ENCODE results near the gene RAD23B. TPM values are rescaled to one million over a fixed set of nuclear protein-coding genes. Genes with fewer than 3 reads are reported as not detected.

RAD23B gene
- total RNA-seq, 2 experiments from 2014 or later: 111 TPM

DNA sequence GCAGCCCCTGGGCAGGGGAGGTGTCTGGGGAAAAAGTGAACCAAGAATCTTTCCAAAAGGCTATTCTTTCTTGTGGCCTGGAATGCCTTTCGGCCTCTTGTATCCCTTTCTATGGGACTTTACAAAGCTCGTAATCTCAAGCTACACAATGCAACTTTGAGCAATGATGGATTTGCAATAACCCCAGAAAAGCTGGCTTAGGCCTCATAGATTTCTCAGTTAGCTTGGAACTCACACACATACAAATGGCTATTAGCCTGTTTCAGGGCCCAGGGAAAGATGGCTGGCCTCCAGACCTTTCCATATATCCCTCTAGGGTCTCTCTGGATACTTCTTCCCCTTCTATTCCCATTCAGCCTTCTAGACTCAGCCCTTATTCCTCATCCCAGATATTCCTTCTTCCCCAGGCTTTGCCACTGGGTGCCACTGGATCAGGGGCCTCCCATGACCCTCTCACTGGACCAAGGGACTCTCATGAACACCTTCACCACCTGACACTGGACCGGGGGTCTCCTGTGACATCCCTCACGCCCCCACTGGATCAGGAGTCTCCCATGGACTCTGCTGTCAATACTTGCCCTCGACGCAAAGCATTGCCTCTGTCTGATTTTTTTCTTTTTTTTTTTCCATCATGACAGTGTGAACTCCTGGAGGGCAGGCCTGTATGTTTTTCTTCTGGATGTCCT lies 59.5 kb downstream of the RAD23B start:
- no peak overlapping the region for H3K27ac Mint-ChIP-seq
- ChIA-PET POLR2A (interaction anchor here (1.6 kb wide), 1 partner anchor 59 kb away, joined by 4 read pairs; no protein-coding TSS in a partner anchor), CTCF (interaction anchor here (0.6 to 3.2 kb wide), 13 partner anchors 10 to 205 kb away, joined by 3 to 43 read pairs (median 10); no protein-coding TSS in a partner anchor)
- no peaks in the 10 kb centered on the region for H3K9me3 Mint-ChIP-seq
- intact Hi-C loops (cut with micrococcal nuclease): no loop called here
- H3K4me3 Mint-ChIP-seq: no peak overlapping the region
- no peaks in the 10 kb centered on the region for H3K36me3 Mint-ChIP-seq
- peaks cover 9% of the 10 kb centered on the region for H3K4me1 Mint-ChIP-seq (ENCODE audit: low read depth)
- DNase-seq: no peak
- H3K27me3 Mint-ChIP-seq: peaks cover 2% of the 10 kb centered on the region

GRCh38 chr9:107345327-107345726 lies 62.2 kb downstream of the RAD23B start:
- intact Hi-C loops (cut with micrococcal nuclease): no loop called here
- no peaks in the 10 kb centered on the region for H3K36me3 Mint-ChIP-seq
- DNase-seq: no peak
- H3K9me3 Mint-ChIP-seq: no peaks in the 10 kb centered on the region
- POLR2A ChIA-PET: no interaction called here
- H3K27me3 Mint-ChIP-seq: peaks cover 2% of the 10 kb centered on the region
- CTCF ChIA-PET: no interaction called here
- no peak overlapping the region for H3K4me3 Mint-ChIP-seq
- no peak overlapping the region for H3K27ac Mint-ChIP-seq
- peaks cover 9% of the 10 kb centered on the region for H3K4me1 Mint-ChIP-seq (ENCODE audit: low read depth)

- Mint-ChIP-seq H3K27ac (no peak overlapping the region), H3K4me3 (no peak overlapping the region), H3K9me3 (peaks cover 3% of the 10 kb centered on the region), H3K27me3 (peaks cover 10% of the 10 kb centered on the region), H3K36me3 (no peaks in the 10 kb centered on the region), H3K4me1 (ENCODE audit: low read depth) (peaks cover 4% of the 10 kb centered on the region)
- CTCF ChIA-PET: interaction anchor here (0.9 kb wide), 1 partner anchor 7 kb away, joined by 3 read pairs; no protein-coding TSS in a partner anchor
- intact Hi-C loops (cut with micrococcal nuclease): no loop called here
- POLR2A ChIA-PET: no interaction called here
- no peak for DNase-seq
These were observed 65.8 kb downstream of the RAD23B start for GRCh38 chr9:107348836-107349235.

GRCh38 chr9:107350443-107350842 lies 67.4 kb downstream of the RAD23B start:
- peaks cover 10% of the 10 kb centered on the region for H3K27me3 Mint-ChIP-seq
- ChIA-PET POLR2A (no interaction called here), CTCF (no interaction called here)

GRCh38 chr9:107351382-107352045 lies 68.4 kb downstream of the RAD23B start:
- ChIA-PET CTCF (interaction anchor here (3.1 kb wide), 1 partner anchor 10 kb away, joined by 15 read pairs; no protein-coding TSS in a partner anchor), POLR2A (no interaction called here)
- peaks cover 3% of the 10 kb centered on the region for H3K9me3 Mint-ChIP-seq
- no peak overlapping the region for H3K4me3 Mint-ChIP-seq
- H3K4me1 Mint-ChIP-seq (ENCODE audit: low read depth): no peaks in the 10 kb centered on the region
- H3K36me3 Mint-ChIP-seq: no peaks in the 10 kb centered on the region
- intact Hi-C loops (cut with micrococcal nuclease): no loop called here
- H3K27me3 Mint-ChIP-seq: peaks cover 12% of the 10 kb centered on the region
- H3K27ac Mint-ChIP-seq: no peak overlapping the region
- no peak for DNase-seq

More at GRCh38 chr9:107350443-107350842, 67.4 kb downstream of the RAD23B start:
- Mint-ChIP-seq H3K27ac (no peak overlapping the region), H3K4me3 (no peak overlapping the region), H3K9me3 (peaks cover 3% of the 10 kb centered on the region), H3K4me1 (ENCODE audit: low read depth) (no peaks in the 10 kb centered on the region), H3K36me3 (no peaks in the 10 kb centered on the region)
- intact Hi-C loops (cut with micrococcal nuclease): no loop called here
- no peak for DNase-seq

GRCh38 chr9:107355394-107355793 lies 72.3 kb downstream of the RAD23B start:
- intact Hi-C loops (cut with micrococcal nuclease): no loop called here

GRCh38 chr9:107358986-107359385 lies 75.9 kb downstream of the RAD23B start:
- no peaks in the 10 kb centered on the region for H3K4me1 Mint-ChIP-seq (ENCODE audit: low read depth)
- CTCF ChIA-PET: interaction anchor here (1.5 to 1.6 kb wide), 2 partner anchors 18 to 66 kb away, joined by 5 read pairs; no protein-coding TSS in a partner anchor
- POLR2A ChIA-PET: no interaction called here
- intact Hi-C loops (cut with micrococcal nuclease): no loop called here
- no peaks in the 10 kb centered on the region for H3K36me3 Mint-ChIP-seq
- H3K4me3 Mint-ChIP-seq: no peak overlapping the region
- H3K9me3 Mint-ChIP-seq: no peaks in the 10 kb centered on the region
- H3K27ac Mint-ChIP-seq: no peak overlapping the region
- DNase-seq: no peak
- peaks cover 6% of the 10 kb centered on the region for H3K27me3 Mint-ChIP-seq

More at GRCh38 chr9:107355394-107355793, 72.3 kb downstream of the RAD23B start:
- H3K4me1 Mint-ChIP-seq (ENCODE audit: low read depth): no peaks in the 10 kb centered on the region
- CTCF ChIA-PET: no interaction called here
- H3K36me3 Mint-ChIP-seq: no peaks in the 10 kb centered on the region
- DNase-seq: no peak
- H3K9me3 Mint-ChIP-seq: peaks cover 3% of the 10 kb centered on the region
- POLR2A ChIA-PET: no interaction called here
- peaks cover 15% of the 10 kb centered on the region for H3K27me3 Mint-ChIP-seq
- no peak overlapping the region for H3K4me3 Mint-ChIP-seq
- no peak overlapping the region for H3K27ac Mint-ChIP-seq

DNA sequence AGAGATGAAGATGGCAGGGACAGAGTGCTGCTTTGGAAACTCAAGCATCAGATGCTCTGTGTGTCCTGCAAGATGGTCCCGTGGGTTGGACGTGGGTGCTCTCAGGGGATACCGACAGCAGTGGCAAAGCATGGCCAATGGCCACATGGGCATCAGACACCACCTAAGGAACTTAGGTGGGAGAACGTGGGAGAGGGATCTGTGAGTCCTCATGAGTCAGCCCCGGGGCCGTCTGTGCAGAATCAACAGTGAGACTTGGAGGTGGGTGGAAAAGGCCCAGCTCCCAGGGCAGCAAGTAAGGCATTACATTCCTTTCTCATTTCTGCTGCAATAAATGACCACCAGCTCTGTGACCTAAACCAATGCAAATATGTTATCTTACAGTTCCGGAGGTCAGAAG lies 77.0 kb downstream of the RAD23B start:
- Mint-ChIP-seq H3K4me1 (ENCODE audit: low read depth) (no peaks in the 10 kb centered on the region), H3K4me3 (no peak overlapping the region), H3K9me3 (no peaks in the 10 kb centered on the region), H3K27ac (no peak overlapping the region), H3K36me3 (no peaks in the 10 kb centered on the region), H3K27me3 (peaks cover 6% of the 10 kb centered on the region)
- DNase-seq: no peak
- ChIA-PET CTCF (interaction anchor here (1.5 to 1.6 kb wide), 2 partner anchors 19 to 65 kb away, joined by 5 read pairs; no protein-coding TSS in a partner anchor), POLR2A (no interaction called here)
- intact Hi-C loops (cut with micrococcal nuclease): no loop called here

- no peak for DNase-seq
- Mint-ChIP-seq H3K4me3 (no peak overlapping the region), H3K27me3 (peaks cover 3% of the 10 kb centered on the region), H3K27ac (no peak overlapping the region), H3K36me3 (no peaks in the 10 kb centered on the region), H3K9me3 (no peaks in the 10 kb centered on the region), H3K4me1 (ENCODE audit: low read depth) (no peaks in the 10 kb centered on the region)
- intact Hi-C loops (cut with micrococcal nuclease): no loop called here
- CTCF ChIA-PET: no interaction called here
- POLR2A ChIA-PET: interaction anchor here (0.5 kb wide), 1 partner anchor 131 kb away, joined by 4 read pairs; no protein-coding TSS in a partner anchor
These were observed 78.7 kb downstream of the RAD23B start for GRCh38 chr9:107361816-107362215.

DNA sequence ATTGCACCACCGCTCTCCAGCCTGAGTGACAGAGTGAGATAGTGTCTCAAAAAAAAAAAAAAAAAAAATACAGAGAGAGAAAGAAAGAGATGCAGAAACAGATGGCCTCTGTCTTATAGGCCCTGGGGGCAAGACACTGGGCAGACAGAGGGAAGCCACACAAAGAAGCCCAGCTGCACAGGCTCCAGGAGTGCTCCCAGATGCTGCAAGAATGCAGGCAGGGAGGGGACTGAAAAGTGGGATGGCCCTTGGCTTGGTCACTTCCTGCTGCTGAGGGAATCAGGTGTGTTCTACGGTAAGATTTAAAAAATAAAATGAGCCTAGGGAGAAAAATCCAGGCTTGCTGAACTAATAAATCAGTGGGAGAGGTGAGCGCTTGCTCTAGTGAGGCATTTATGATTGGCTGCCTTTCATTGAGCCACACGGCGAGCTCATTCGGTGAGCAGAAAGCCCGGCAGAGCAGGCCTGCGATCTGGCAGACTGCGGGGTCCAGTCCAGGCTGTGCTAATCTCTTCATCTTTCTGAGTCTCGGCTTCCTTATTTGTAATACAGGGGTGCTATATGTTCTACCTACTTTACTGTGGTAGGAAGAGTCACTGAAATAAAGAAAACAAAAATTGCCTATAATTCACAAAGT lies 80.6 kb downstream of the RAD23B start:
- CTCF ChIA-PET: no interaction called here
- Mint-ChIP-seq H3K4me1 (ENCODE audit: low read depth) (no peaks in the 10 kb centered on the region), H3K9me3 (no peaks in the 10 kb centered on the region), H3K27ac (no peak overlapping the region), H3K4me3 (no peak overlapping the region), H3K27me3 (no peaks in the 10 kb centered on the region), H3K36me3 (no peaks in the 10 kb centered on the region)
- POLR2A ChIA-PET: no interaction called here
- no peak for DNase-seq
- intact Hi-C loops (cut with micrococcal nuclease): no loop called here

GRCh38 chr9:107367727-107368502 lies 84.8 kb downstream of the RAD23B start:
- CTCF ChIA-PET: no interaction called here
- intact Hi-C loops (cut with micrococcal nuclease): no loop called here
- Mint-ChIP-seq H3K27me3 (no peaks in the 10 kb centered on the region), H3K27ac (no peak overlapping the region), H3K4me1 (ENCODE audit: low read depth) (no peaks in the 10 kb centered on the region), H3K36me3 (no peaks in the 10 kb centered on the region), H3K9me3 (no peaks in the 10 kb centered on the region), H3K4me3 (no peak overlapping the region)
- no peak for DNase-seq
- POLR2A ChIA-PET: no interaction called here

DNA sequence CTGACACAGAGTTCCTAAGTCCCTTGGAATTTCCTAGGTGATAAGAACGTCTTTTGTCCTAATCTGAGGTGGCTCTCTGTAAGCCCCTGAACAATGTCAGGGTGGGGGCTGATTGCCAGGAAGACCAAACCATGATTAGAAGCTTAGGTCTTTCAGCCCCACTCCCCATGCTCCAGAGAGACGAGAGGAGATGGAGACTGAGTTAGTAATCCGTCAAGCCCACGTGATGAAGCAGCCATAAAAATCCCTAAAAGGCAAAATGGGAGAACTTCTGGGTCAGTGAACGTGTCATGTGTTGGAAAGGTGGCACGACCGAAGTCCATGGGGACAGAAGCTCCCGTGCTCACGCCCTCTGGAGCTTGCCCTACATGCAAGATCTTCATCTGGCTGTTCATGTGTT lies 85.6 kb downstream of the RAD23B start:
- no peak overlapping the region for H3K27ac Mint-ChIP-seq
- CTCF ChIA-PET: interaction anchor here (1.8 kb wide), 1 partner anchor 27 kb away, joined by 5 read pairs; no protein-coding TSS in a partner anchor
- POLR2A ChIA-PET: no interaction called here
- H3K27me3 Mint-ChIP-seq: no peaks in the 10 kb centered on the region
- intact Hi-C loops (cut with micrococcal nuclease): no loop called here
- no peaks in the 10 kb centered on the region for H3K36me3 Mint-ChIP-seq
- H3K4me3 Mint-ChIP-seq: no peak overlapping the region
- no peaks in the 10 kb centered on the region for H3K9me3 Mint-ChIP-seq
- H3K4me1 Mint-ChIP-seq (ENCODE audit: low read depth): no peaks in the 10 kb centered on the region
- DNase-seq: no peak
